IPS-NIHi7 (cell line): ENCODE measurements around the gene TMEM145.
A peak's percentile ranks its signal among the peaks of the same experiment; 100 is the strongest.
"Not testable (repeated sequence)": the region's sequence is repeated elsewhere in the genome, so short reads cannot be mapped to it uniquely, and the experiment has no call there.

Experiments
- DNase-seq: peaks from one replicate; pipeline ENCODE4 v3.0.0; 2012; ENCODE audit warnings: mixed read lengths; ENCODE audit errors: extremely low spot score

Gene TMEM145

DNA sequence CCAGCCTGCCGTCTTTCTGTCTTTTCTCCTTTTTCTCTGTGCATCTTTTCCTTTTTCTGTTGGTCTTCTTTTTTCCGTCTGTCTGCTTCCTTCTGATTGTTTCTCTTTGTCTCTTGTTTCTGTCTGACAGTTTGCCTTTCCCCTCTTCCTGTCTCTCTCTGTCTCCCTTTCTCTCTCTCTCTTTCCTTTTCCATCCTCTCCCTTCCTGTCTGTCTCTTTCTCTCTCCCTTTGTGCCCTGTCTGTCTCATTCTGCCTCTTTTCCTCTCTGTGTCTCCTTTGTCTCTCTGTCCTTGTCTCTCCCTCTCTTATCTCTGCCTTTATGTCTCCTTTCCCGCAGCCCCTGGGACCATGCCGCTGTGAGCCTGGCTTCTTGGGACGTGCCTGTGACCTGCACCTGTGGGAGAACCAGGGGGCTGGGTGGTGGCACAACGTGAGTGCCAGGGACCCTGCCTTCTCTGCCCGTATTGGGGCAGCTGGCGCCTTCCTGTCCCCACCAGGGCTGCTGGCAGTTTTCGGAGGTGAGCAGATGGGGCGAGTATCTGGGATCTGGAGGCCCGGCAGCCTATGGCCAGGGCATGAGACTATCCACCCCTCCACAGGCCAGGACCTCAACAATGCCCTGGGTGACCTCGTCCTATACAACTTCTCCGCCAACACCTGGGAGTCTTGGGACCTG, 21.7 kb downstream of the TMEM145 start:
- no peak for DNase-seq

GRCh38 chr19:42335374-42335936, 22.3 kb downstream of the TMEM145 start:
- DNase-seq: no peak

DNA sequence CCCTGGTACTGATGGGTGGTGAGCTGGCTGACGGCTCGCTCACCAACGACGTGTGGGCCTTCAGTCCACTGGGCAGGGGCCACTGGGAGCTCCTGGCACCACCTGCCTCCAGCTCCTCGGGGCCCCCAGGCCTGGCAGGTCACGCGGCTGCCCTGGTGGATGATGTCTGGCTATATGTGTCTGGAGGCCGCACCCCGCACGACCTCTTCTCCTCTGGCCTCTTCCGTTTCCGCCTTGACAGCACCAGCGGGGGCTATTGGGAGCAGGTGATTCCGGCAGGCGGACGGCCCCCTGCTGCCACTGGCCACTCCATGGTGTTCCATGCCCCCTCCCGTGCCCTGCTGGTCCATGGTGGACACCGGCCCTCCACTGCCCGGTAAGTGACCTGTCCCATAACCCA, 22.9 kb downstream of the TMEM145 start:
- no peak for DNase-seq

DNA sequence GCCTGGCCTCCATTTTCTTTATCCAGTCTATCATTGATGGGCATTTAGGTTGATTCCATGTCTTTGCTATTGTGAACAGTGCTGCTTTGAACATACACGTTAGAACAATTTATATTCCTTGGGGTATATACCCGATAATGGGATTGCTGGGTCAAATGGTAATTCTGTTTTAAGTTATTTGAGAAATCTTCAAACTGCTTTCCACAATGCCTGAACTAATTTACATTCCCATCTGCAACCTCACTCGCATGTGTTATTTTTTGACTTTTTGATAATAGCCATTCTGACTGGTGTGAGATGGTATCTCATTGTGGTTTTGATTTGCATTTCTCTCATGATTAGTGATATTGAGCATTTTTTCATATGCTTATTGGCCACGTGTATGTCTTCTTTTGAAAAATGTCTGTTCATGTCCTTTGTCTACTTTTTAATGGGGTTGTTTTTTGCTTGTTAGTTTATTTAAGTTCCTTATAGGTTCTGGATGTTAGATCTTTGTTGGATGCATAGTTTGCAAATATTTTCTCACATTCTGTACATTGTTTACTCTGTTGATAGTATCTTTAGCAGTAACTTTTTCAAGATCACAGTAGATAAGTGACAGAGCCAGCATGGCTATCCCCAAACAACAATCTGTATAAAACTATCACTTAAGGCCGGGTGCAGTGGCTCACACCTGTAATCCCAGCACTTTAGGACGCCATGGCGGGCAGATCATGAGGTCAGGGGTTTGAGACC, 26.2 kb downstream of the TMEM145 start:
- DNase-seq: not testable (repeated sequence)

- DNase-seq: not testable (repeated sequence)
These were observed 26.8 kb downstream of the TMEM145 start for GRCh38 chr19:42339922-42340321.

DNA sequence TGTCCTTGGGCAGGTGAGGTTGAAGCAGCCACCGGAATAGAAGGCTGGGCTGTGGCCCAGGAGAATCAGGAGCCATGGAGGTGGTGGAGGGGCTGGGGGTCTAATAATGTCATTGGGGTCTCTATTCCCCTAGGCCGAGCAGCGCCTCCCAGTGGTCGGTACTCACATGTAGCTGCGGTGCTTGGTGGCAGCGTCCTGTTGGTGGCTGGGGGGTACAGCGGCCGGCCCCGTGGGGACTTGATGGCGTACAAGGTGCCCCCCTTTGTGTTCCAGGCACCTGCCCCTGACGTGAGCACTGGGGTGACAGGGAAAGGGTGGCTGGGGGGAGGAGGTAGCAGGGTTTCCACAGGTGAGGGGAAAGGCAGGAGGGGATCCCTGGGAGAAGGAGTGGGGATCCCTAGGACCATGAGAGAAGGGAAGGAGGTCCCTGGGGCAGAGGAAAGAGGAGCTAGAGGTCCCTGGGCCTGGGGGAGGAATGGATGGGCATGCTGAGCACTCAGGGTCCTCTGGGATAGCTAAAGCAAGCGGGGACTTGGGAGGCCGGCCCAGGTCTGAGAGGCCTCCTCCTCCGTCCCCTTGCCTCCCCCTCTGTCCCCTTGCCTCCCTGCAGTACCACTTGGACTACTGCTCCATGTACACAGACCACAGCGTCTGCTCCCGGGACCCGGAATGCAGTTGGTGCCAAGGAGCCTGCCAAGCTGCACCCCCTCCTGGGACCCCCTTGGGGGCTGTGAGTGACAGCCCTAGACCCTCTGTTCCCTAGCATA, 30.4 kb downstream of the TMEM145 start:
- DNase-seq: peak; percentile 65

DNA sequence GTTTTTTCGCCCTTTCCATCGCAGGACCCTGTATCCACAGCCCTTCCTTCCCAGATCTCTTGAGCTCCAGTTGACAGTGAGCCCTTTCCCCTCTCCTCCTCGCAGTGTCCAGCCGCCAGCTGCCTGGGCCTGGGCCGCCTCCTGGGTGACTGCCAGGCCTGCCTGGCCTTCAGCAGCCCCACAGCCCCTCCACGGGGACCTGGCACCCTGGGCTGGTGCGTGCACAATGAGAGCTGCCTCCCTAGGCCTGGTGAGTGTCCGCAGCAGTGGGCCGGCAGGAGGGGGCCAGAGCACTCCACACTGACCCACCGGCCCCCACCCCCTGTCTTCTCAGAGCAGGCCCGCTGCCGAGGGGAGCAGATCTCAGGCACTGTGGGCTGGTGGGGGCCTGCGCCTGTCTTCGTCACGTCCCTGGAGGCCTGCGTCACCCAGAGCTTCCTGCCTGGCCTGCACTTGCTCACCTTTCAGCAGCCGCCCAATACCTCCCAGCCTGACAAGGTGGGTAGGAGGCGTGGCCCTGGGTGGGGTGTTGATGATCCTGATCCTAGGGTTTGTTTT, 31.3 kb downstream of the TMEM145 start:
- DNase-seq: no peak

GRCh38 chr19:42345191-42345812, 32.2 kb downstream of the TMEM145 start:
- DNase-seq: no peak

DNA sequence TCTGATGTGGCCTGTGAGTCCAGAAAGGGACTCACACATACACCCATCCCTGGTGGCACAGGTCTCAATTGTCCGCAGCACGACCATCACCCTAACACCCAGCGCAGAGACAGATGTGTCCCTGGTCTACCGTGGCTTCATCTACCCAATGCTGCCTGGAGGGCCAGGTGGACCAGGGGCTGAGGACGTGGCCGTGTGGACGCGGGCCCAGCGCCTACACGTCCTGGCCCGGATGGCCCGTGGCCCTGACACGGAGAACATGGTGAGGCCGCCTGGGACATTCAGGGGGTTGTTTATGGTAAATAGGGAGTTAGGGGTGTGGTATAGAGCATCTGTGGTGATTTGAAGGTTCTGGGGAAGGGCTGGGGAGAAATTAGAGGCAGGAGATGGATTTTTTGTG, 35.1 kb downstream of the TMEM145 start:
- no peak for DNase-seq

- no peak for DNase-seq
These were observed 36.4 kb downstream of the TMEM145 start for GRCh38 chr19:42349378-42350107.

DNA sequence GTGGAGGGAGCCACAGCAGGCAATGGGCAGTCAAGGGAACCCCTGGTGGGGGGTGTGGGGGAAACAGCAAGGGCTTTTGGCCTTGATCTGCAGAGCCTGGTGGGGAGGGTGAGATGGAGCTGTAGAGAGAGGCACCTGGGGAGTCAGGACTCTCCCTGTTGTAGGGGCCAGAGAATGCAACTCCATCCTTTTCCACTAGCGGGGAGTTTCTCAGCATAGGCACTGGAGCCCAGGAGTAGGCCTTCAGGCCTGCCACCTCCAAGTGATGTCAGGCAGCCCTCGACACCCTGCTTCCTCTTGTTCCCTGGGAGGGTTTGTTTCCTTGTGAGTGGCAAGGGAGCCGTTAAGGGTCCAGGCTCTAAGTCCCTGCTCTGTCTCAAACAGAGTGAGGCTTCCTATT, 37.3 kb downstream of the TMEM145 start:
- no peak for DNase-seq

DNA sequence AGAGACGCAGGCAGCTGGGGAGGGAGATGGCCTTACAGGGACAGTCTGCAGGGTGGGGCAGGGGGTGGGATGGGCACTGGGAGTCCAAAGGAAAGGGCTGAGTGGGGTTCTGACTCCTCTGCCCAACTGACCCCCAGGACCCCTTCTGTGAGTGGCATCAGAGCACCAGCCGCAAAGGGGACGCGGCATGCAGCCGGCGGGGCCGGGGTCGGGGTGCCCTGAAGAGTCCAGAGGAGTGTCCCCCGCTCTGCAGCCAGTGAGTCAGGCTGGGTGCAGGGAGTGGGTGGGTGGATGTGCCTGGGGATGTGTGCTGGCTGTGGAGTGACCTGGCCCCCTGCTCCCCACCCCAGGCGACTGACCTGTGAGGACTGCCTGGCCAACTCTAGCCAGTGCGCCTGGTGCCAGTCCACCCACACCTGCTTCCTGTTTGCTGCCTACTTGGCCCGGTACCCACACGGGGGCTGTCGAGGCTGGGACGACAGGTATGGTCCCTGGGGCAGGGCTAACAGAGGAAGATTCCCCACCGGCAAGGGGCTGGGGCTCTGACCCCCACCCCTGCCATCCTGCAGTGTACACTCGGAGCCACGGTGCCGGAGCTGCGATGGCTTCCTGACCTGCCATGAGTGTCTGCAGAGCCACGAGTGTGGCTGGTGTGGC, 38.1 kb downstream of the TMEM145 start:
- no peak for DNase-seq

DNA sequence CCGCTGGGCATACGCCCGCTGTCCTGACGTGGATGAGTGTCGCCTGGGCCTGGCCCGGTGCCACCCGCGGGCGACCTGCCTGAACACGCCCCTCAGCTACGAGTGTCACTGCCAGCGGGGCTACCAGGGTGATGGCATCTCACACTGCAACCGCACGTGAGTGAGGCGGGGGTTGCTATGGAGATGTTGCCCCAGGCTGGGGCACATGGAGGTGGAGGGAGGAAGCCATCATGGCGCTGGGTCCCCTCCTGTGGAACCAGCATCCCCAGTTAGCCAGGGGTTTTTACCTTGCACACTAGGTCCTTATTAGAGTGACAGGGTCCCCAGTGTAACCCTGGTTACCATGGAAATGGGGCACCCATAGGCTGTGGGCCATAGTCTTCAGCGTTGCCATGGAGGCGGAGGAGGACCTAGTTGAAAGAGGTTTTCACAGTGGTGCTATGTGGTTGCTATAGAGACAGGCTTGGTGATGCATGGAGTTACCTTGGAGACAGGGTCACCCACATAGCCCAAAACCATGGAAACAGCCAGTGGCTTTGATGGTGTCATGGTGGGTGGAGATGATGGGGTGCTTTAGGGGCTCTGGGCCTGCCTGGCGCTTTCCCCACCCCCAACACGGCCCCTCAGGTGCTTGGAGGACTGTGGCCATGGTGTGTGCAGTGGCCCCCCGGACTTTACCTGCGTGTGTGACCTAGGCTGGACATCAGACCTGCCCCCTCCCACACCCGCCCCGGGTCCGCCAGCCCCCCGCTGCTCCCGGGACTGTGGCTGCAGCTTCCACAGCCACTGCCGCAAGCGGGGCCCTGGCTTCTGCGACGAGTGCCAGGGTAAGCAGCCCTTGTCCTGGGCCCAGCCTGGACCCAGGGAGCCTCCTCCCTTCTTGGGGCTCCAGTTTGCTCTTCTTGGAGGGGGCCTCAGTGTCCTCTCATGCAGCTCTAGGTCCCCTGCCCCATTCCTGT, 39.5 kb downstream of the TMEM145 start:
- DNase-seq: no peak

DNA sequence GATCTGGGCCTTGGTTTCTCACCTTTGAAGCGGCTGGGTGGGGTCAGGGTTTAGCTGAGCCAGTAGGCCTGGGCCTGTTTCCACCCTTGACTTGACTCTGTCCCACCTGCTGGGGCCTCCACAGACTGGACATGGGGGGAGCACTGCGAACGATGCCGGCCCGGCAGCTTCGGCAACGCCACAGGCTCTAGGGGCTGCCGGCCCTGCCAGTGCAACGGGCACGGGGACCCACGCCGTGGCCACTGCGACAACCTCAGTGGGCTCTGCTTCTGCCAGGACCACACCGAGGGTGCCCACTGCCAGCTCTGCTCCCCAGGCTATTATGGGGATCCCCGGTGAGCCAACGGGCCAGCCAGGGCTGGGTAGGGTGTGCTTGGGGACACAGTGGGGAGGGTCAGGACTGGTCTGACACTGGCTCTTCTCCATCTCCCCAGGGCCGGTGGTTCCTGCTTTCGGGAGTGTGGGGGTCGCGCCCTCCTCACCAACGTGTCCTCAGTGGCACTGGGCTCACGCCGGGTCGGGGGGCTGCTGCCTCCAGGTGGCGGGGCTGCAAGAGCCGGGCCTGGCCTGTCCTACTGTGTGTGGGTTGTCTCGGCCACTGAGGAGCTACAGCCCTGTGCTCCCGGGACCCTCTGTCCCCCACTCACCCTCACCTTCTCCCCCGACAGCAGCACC, 40.4 kb downstream of the TMEM145 start:
- no peak for DNase-seq

GRCh38 chr19:42355896-42356295, 42.8 kb downstream of the TMEM145 start:
- DNase-seq: no peak

GRCh38 chr19:42356686-42357085, 43.6 kb downstream of the TMEM145 start:
- DNase-seq: no peak

DNA sequence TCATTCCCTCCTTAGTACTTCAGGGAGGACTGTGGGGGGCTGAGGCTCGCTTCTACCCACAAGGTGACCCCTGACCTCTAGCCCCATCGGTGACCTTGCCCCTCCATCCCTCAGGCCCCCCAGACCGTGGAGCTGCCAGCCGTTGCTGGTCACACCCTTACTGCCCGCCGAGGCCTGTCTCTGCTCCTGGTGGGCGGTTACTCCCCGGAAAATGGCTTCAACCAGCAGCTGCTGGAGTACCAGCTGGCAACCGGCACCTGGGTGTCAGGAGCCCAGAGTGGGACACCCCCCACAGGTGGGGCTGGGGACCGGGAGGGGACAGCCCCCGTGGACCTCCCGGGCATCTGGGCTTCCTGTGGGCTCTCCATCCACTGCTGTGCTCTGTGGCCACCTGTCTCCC, 44.2 kb downstream of the TMEM145 start:
- no peak for DNase-seq

- peak; percentile 73 for DNase-seq
These were observed 47.9 kb downstream of the TMEM145 start for GRCh38 chr19:42360787-42361544.
